Astrocyte (in vitro differentiated cells and primary cell): ENCODE results near the gene MIER1. TPM values are rescaled to one million over a fixed set of nuclear protein-coding genes. Genes with fewer than 3 reads are reported as not detected.
"Not testable (repeated sequence)": the region's sequence is repeated elsewhere in the genome, so short reads cannot be mapped to it uniquely, and the experiment has no call there.

Experiments
- DNase-seq: peaks from one replicate; pipeline ENCODE4 v3.0.0-alpha.2; 2010; ENCODE audit warnings: low read depth
- FAIRE-seq: peaks from 2 replicates; lab custom pipeline; 2011; peaks lifted over from hg19 to GRCh38; lab: Jason Lieb, UNC
- H2AFZ ChIP-seq: 2 replicates; pipeline ENCODE4 v1.6.0; 2012; ENCODE audit warnings: low read depth, low read length, inconsistent platforms
- H3K27ac ChIP-seq: 2 replicates; pipeline ENCODE4 v1.5.1; 2011; ENCODE audit warnings: low read depth, low read length, inconsistent platforms
- H3K27me3 ChIP-seq: 2 replicates; pipeline ENCODE4 v1.6.0; 2011; ENCODE audit warnings: low read length, inconsistent platforms; ENCODE audit not compliant: insufficient read depth
- H3K36me3 ChIP-seq: 2 replicates; pipeline ENCODE4 v1.5.1; 2011; ENCODE audit warnings: low read length, inconsistent platforms; ENCODE audit not compliant: insufficient read depth
- H3K4me1 ChIP-seq: 2 replicates; pipeline ENCODE4 v1.5.1; 2011; ENCODE audit warnings: low read length, inconsistent platforms; ENCODE audit not compliant: insufficient read depth
- H3K4me2 ChIP-seq: 2 replicates; pipeline ENCODE4 v1.6.0; 2012; ENCODE audit warnings: low read length, inconsistent platforms
- H3K4me3 ChIP-seq: 2 replicates; pipeline ENCODE4 v1.5.1; 2011; ENCODE audit warnings: low read depth, mild to moderate bottlenecking, low read length, inconsistent platforms; ENCODE audit not compliant: insufficient read depth
- H3K79me2 ChIP-seq: 2 replicates; pipeline ENCODE4 v1.6.0; 2012; ENCODE audit warnings: mild to moderate bottlenecking, low read length, inconsistent platforms; ENCODE audit not compliant: insufficient read depth
- H3K9ac ChIP-seq: 2 replicates; pipeline ENCODE4 v1.6.0; 2012; ENCODE audit warnings: mild to moderate bottlenecking, low read length, inconsistent platforms
- H3K9me3 ChIP-seq: 2 replicates; pipeline ENCODE4 v1.5.1; 2012; ENCODE audit warnings: low read depth, mild to moderate bottlenecking, low read length, inconsistent platforms; ENCODE audit not compliant: insufficient read depth
- H4K20me1 ChIP-seq: 2 replicates; pipeline ENCODE4 v1.6.0; 2012; ENCODE audit warnings: low read length, inconsistent platforms; ENCODE audit not compliant: insufficient read depth
- H3K27ac Mint-ChIP-seq: one replicate; pipeline ENCODE4 v1.8.0; 2021; ENCODE audit warnings: mild to moderate bottlenecking, mixed read lengths; ENCODE audit not compliant: unreplicated experiment
- H3K27me3 Mint-ChIP-seq: one replicate; pipeline ENCODE4 v1.8.0; 2021; ENCODE audit warnings: low read depth, mixed read lengths; ENCODE audit not compliant: unreplicated experiment
- H3K36me3 Mint-ChIP-seq: one replicate; pipeline ENCODE4 v1.8.0; 2021; ENCODE audit warnings: low read depth, mixed read lengths; ENCODE audit not compliant: unreplicated experiment
- H3K4me1 Mint-ChIP-seq: one replicate; pipeline ENCODE4 v1.8.0; 2021; ENCODE audit warnings: low read depth, mixed read lengths; ENCODE audit not compliant: unreplicated experiment
- H3K4me3 Mint-ChIP-seq: one replicate; pipeline ENCODE4 v1.8.0; 2021; ENCODE audit warnings: mild to moderate bottlenecking, moderate library complexity, mixed read lengths; ENCODE audit not compliant: unreplicated experiment
- H3K9me3 Mint-ChIP-seq: one replicate; pipeline ENCODE4 v1.8.0; 2021; ENCODE audit warnings: mild to moderate bottlenecking, mixed read lengths; ENCODE audit not compliant: unreplicated experiment
- CTCF ChIP-seq: IDR thresholded peaks from 2 replicates; pipeline ENCODE4 v1.5.1; 2011; ENCODE audit warnings: low read depth, mild to moderate bottlenecking, inconsistent platforms, low read length, moderate library complexity; ENCODE audit not compliant: insufficient read depth
- EZH2 ChIP-seq: IDR thresholded peaks from 2 replicates; pipeline ENCODE4 v1.6.1; 2012; ENCODE audit warnings: mild to moderate bottlenecking, low read length, inconsistent platforms; ENCODE audit not compliant: insufficient read depth
- total RNA-seq: library from RNA; stranded (reverse); gene quantifications from 2 replicates; pipeline ENCODE4 v1.2.1, GENCODE V29; 2021

The MIER1 gene
- total RNA-seq, 1 donor from 2014 or later = 40.2 TPM

- H3K79me2 ChIP-seq = no peaks in the 10 kb centered on the region
- TF ChIP-seq CTCF (no peak), EZH2 (no peak)
- peaks cover 4% of the 10 kb centered on the region for H3K36me3 Mint-ChIP-seq
- H3K27ac Mint-ChIP-seq = no peak overlapping the region
- no peaks in the 10 kb centered on the region for H3K9me3 ChIP-seq
- H3K4me1 Mint-ChIP-seq = no peaks in the 10 kb centered on the region
- H2AFZ ChIP-seq = no peak overlapping the region
- no peak overlapping the region for H3K4me3 ChIP-seq
- no peak overlapping the region for H3K9ac ChIP-seq
- no peaks in the 10 kb centered on the region for H3K27me3 ChIP-seq
- no peaks in the 10 kb centered on the region for H3K36me3 ChIP-seq
- H3K4me2 ChIP-seq = no peak overlapping the region
- H3K27ac ChIP-seq = no peak overlapping the region
- H3K27me3 Mint-ChIP-seq = no peaks in the 10 kb centered on the region
- no peak overlapping the region for H3K4me3 Mint-ChIP-seq
- H3K4me1 ChIP-seq = no peaks in the 10 kb centered on the region
- no peak for DNase-seq
- H4K20me1 ChIP-seq = no peaks in the 10 kb centered on the region
- H3K9me3 Mint-ChIP-seq = no peaks in the 10 kb centered on the region
- no peak for FAIRE-seq
These were observed 34.2 kb upstream of the MIER1 start for GRCh38 chr1:66890621-66891020.

GRCh38 chr1:66893712-66894111 lies 31.1 kb upstream of the MIER1 start:
- no peak for DNase-seq
- Histone ChIP-seq H3K36me3 (no peaks in the 10 kb centered on the region), H3K9me3 (no peaks in the 10 kb centered on the region), H3K4me3 (no peak overlapping the region), H3K4me1 (no peaks in the 10 kb centered on the region), H3K4me2 (no peak overlapping the region), H4K20me1 (no peaks in the 10 kb centered on the region), H3K27me3 (no peaks in the 10 kb centered on the region), H3K9ac (no peak overlapping the region), H3K79me2 (no peaks in the 10 kb centered on the region), H2AFZ (no peak overlapping the region), H3K27ac (no peak overlapping the region)
- no peak overlapping the region for H3K27ac Mint-ChIP-seq
- H3K9me3 Mint-ChIP-seq = peaks cover 4% of the 10 kb centered on the region
- TF ChIP-seq EZH2 = no peak
- TF ChIP-seq CTCF = no peak
- no peaks in the 10 kb centered on the region for H3K27me3 Mint-ChIP-seq
- no peak overlapping the region for H3K4me3 Mint-ChIP-seq
- peaks cover 4% of the 10 kb centered on the region for H3K36me3 Mint-ChIP-seq
- FAIRE-seq = no peak
- no peaks in the 10 kb centered on the region for H3K4me1 Mint-ChIP-seq

GRCh38 chr1:66915203-66915602 lies 9.6 kb upstream of the MIER1 start:
- H3K9me3 ChIP-seq, H3K4me3 ChIP-seq, H3K4me1 Mint-ChIP-seq, H3K27ac ChIP-seq, H3K9ac ChIP-seq, H3K27me3 Mint-ChIP-seq, H3K27ac Mint-ChIP-seq, H4K20me1 ChIP-seq, H2AFZ ChIP-seq, H3K4me2 ChIP-seq, H3K4me1 ChIP-seq, H3K36me3 Mint-ChIP-seq, H3K4me3 Mint-ChIP-seq, H3K79me2 ChIP-seq, FAIRE-seq, H3K36me3 ChIP-seq, H3K9me3 Mint-ChIP-seq, DNase-seq, H3K27me3 ChIP-seq: not testable (repeated sequence)
